ENCODE measurements around the gene PLIN5.

PLIN5 gene

DNA sequence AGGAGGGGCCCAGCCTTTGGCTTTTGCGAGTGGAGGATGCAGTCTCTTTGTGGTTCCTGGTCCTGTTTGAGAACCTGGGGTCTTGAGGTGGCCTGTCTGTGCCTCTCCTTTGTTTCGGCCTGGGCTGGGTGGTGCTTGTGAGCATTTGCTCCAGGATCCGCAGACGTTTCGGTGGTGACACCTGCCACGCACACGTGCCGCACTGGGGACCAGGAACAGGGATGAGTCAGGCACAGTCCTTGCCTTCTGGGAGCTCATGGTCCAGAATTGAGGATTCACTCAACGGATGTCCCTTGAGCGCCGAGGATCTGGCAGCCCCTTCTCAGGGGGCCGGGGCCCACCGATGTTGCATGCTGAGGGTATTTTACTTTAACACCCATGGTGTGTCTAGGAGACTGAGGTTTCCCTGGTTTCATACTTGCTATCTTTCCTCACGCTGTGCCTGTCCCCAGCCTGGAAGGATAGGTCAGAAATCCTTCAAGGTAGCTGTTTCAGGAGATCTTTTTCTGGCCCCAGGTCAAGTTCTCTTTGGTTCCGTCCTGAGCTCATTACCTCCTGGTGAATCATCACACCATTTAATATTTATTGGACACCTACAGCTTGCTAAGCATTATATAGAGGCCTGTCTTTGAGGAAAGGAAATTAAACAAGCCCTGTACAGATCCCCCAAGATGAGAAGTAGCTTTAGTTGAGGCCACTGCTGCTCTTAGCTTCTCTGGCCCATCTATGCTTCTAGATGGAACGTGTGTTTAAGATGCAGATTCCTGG is 57.8 kb downstream of the PLIN5 start:
- no peak for DNase-seq

DNA sequence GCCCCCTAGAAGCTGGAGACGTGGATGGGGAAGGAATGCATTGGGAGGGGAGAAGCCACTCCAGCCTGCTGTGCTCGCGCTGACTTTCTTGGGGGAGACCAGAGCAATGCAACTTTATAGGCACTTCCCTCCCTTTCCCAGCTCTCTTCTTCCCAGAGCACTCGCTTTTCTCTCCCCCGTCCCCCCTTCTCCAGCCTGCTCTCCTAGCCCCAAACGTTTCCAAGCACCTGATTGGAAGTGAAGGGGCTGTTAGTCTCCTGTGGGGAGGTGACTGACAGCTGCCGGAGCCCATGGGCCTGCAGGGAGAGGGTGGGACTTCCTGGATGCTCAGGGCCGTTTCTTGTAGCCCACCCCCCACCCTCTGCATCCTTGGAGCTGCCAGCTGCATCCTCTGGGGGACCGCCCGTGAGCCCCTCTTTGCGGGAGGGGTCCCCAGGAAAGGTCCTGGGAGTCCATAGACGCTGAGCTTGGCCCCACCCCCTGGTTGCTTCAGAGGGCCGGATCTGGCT is 60.5 kb downstream of the PLIN5 start:
- no peak for DNase-seq

DNA sequence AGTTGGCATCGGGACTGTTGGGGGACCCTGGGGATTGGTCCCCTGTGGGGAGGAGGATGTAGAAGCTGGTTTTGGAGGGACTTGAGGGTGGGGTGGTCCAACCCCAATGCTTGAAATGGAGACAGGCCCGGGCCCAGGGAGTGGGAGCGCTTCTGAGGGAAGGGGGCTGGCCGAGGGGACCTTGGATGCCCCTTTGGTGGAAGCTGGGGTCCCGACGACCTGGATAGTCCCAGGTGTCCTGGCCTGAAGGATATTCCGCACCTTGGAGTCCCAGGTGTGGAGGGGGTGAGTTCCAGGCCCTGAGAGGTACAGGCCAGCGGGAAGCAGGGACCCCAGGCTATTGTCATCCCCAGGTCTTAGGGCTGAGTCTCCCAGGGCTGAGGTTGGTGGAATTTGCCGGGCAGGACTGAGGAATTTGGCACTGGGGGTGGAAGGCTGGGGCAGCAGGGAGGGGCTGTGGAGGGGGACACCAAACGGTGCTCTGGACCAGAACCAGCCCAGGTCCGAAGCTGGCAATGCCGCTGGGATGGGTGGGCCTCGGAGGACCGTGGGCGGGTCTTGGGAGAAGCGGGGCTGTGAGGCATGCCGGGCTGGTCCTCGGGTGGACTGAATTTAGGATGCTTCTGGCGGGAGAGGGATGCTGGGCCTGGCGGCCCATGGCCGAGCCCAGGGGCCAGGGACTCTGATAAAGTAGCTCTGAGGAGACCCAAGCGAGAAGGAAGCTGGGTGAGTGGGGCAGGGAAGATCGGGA is 61.1 kb downstream of the PLIN5 start:
- no peak for DNase-seq

DNA sequence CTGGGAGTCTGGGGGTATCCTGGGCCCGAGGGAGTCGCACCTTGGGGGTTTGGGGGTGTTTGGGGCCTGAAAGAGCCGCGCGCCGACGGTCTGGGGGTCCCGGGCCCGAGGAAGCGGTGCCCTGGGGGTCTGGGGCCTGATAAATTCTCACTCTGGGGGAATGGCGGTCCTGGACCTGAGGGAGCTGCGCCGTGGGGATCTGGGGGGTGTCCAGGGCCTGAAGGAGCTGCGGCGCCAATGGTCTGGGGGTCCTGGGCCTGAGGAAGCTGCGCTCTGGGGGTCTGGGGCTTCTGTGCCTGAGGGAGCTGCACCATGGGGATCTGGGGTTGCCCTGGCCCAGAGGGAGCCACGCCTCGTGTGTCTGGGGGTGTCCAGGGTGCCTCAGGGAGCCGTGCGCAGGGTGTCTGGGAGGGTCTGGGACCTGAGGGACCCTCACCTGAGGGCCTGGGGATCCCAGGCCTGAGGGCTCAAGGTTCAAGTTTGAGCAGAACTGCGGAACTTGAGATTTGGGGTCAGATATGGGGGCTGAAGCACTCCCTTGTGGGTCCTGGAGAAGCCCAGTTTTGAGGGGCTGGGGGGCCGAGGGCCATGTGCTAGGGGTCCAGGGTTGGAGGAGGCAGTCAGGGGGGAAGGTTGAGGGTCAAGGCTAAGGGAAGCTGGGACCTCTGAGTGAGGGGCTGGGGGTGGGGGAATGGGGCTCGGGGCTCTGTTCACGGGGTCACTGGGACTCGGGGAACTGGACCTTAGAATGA is 61.8 kb downstream of the PLIN5 start:
- no peak for DNase-seq

All from activated CD8-positive, alpha-beta memory T cell treated with anti-CD3 and anti-CD28 coated beads for 24 hours (primary cell).